SK-N-SH (cell line): ENCODE data around the gene KLK11. TPM values are rescaled to one million over a fixed set of nuclear protein-coding genes. Genes with fewer than 3 reads are reported as not detected.

Source experiments
- CTCF ChIA-PET: fragments of 300-600, 350-600 bp; formaldehyde crosslinking; extraction: SDS; loops from one replicate; lab custom pipeline; 2021; lab: Yijun Ruan, JAX
- POLR2A ChIA-PET: fragments of 350-600 bp; sonication (Branson Sonifier 250); formaldehyde crosslinking; extraction: SDS; loops from one replicate; lab custom pipeline; 2020; ENCODE audit warnings: antibody characterized with exemption, inconsistent platforms; lab: Yijun Ruan, JAX
- DNase-seq: peaks from one replicate; pipeline ENCODE4 v3.0.0; 2012
- H2AFZ ChIP-seq: fragments of 200-600 bp; sonication (generic); 2 replicates; pipeline ENCODE4 v1.8.1; 2016; ENCODE audit warnings: antibody characterized with exemption, mild to moderate bottlenecking, low read depth
- H3F3A ChIP-seq: fragments of 200-600 bp; sonication (generic); replicated peaks from 2 replicates; pipeline ENCODE3; 2016; ENCODE audit warnings: antibody characterized with exemption, mild to moderate bottlenecking; ENCODE audit not compliant: insufficient read depth
- H3K27ac ChIP-seq, 2 experiments: fragments of 200-500 bp in 1 of 2; fragments of 200-600 bp in 1 of 2; sonication (Bioruptor generic) in 1 of 2; sonication (generic), shearing (Covaris generic) in 1 of 2; 2 replicates each; pipeline versions ENCODE4 v1.5.1 to v1.6.1; 2014 to 2016; ENCODE audit warnings: low read depth in 2 of 2, inconsistent platforms in 1 of 2, low read length in 1 of 2, mild to moderate bottlenecking in 1 of 2, mixed read lengths in 1 of 2
- H3K27me3 ChIP-seq: fragments of 200-600 bp; sonication (generic), shearing (Covaris generic); 2 replicates; pipeline ENCODE4 v1.6.1; 2016; ENCODE audit warnings: mixed run types; ENCODE audit not compliant: insufficient read depth
- H3K36me3 ChIP-seq, 2 experiments: fragments of 200-500 bp in 1 of 2; fragments of 200-600 bp in 1 of 2; sonication (Bioruptor generic) in 1 of 2; sonication (generic) in 1 of 2; replicated peaks in 1 of 2; 2 replicates each; pipeline versions ENCODE3 to v1.5.1; 2014 to 2016; ENCODE audit warnings: low read length in 1 of 2, mild to moderate bottlenecking in 1 of 2; ENCODE audit not compliant: insufficient read depth in 2 of 2, control insufficient read depth in 1 of 2
- H3K4me1 ChIP-seq, 2 experiments: fragments of 200-500 bp in 1 of 2; fragments of 200-600 bp in 1 of 2; sonication (Bioruptor generic) in 1 of 2; sonication (generic), shearing (Covaris generic) in 1 of 2; 2 replicates each; pipeline versions ENCODE4 v1.5.1 to v1.6.1; 2014 to 2016; ENCODE audit warnings: low read depth in 1 of 2, low read length in 1 of 2, mixed run types in 1 of 2; ENCODE audit not compliant: insufficient read depth in 2 of 2, control insufficient read depth in 1 of 2
- H3K4me2 ChIP-seq: fragments of 200-600 bp; sonication (generic), shearing (Covaris generic); 2 replicates; pipeline ENCODE4 v1.6.1; 2017; ENCODE audit warnings: mixed run types
- H3K4me3 ChIP-seq, 2 experiments: fragments of 200-500 bp in 1 of 2; fragments of 200-600 bp in 1 of 2; sonication (Bioruptor generic) in 1 of 2; sonication (generic), shearing (Covaris generic) in 1 of 2; 2 replicates each; pipeline versions ENCODE4 v1.5.1 to v1.8.1; 2014 to 2016; ENCODE audit warnings: low read depth in 2 of 2, inconsistent platforms in 1 of 2, low read length in 1 of 2, mild to moderate bottlenecking in 1 of 2, mixed read lengths in 1 of 2, moderate library complexity in 1 of 2
- H3K79me2 ChIP-seq: fragments of 200-600 bp; sonication (generic); 2 replicates; pipeline ENCODE4 v1.8.1; 2017; ENCODE audit warnings: mild to moderate bottlenecking; ENCODE audit not compliant: insufficient read depth
- H3K9ac ChIP-seq: fragments of 200-600 bp; sonication (generic); 2 replicates; pipeline ENCODE4 v1.6.1; 2017; ENCODE audit warnings: mixed run types
- H3K9me2 ChIP-seq: fragments of 200-600 bp; sonication (generic); 2 replicates; pipeline ENCODE4 v1.6.1; 2017; ENCODE audit warnings: mixed run types
- H3K9me3 ChIP-seq: fragments of 200-600 bp; sonication (generic); 2 replicates; pipeline ENCODE4 v1.6.1; 2017; ENCODE audit warnings: mixed run types, mild to moderate bottlenecking, moderate library complexity
- H4K20me1 ChIP-seq: fragments of 200-600 bp; sonication (generic); 2 replicates; pipeline ENCODE4 v1.6.1; 2017; ENCODE audit warnings: mild to moderate bottlenecking, mixed run types; ENCODE audit not compliant: insufficient read depth
- EP300 ChIP-seq, 2 experiments: IDR thresholded peaks; 2 replicates each; pipeline versions ENCODE4 v1.4.0 to v1.6.1; 2012; ENCODE audit warnings: borderline replicate concordance in 1 of 2, low read depth in 1 of 2, low read length in 1 of 2
- FOSL2 ChIP-seq: IDR thresholded peaks from 2 replicates; pipeline ENCODE4 v1.4.0; 2012; ENCODE audit warnings: low read depth, mild to moderate bottlenecking, moderate library complexity, borderline replicate concordance
- GABPA ChIP-seq: IDR thresholded peaks from 2 replicates; pipeline ENCODE4 v1.4.0; 2012; ENCODE audit warnings: low read depth, mild to moderate bottlenecking
- MXI1 ChIP-seq: IDR thresholded peaks from 2 replicates; pipeline ENCODE4 v1.6.1; 2012; ENCODE audit warnings: mild to moderate bottlenecking, low read depth, low read length, improper control_type of control experiment
- NFIC ChIP-seq: IDR thresholded peaks from 2 replicates; pipeline ENCODE4 v1.4.0; 2012; ENCODE audit warnings: borderline replicate concordance
- POLR2AphosphoS5 ChIP-seq: IDR thresholded peaks from 2 replicates; pipeline ENCODE4 v1.6.1; 2012; ENCODE audit warnings: low read depth, low read length
- RAD21 ChIP-seq: IDR thresholded peaks from 2 replicates; pipeline ENCODE4 v1.6.1; 2012; ENCODE audit warnings: mild to moderate bottlenecking, low read length
- RXRA ChIP-seq: IDR thresholded peaks from 2 replicates; pipeline ENCODE4 v1.4.0; 2012; ENCODE audit warnings: low read depth, mild to moderate bottlenecking, borderline replicate concordance
- SIN3A ChIP-seq: IDR thresholded peaks from 2 replicates; pipeline ENCODE4 v1.6.1; 2012; ENCODE audit warnings: low read depth, mild to moderate bottlenecking, low read length, moderate library complexity, borderline replicate concordance
- SMC3 ChIP-seq: IDR thresholded peaks from 2 replicates; pipeline ENCODE4 v1.6.1; 2012; ENCODE audit warnings: low read depth, low read length, improper control_type of control experiment
- TAF1 ChIP-seq: IDR thresholded peaks from 2 replicates; pipeline ENCODE4 v1.6.1; 2012; ENCODE audit warnings: low read depth, mild to moderate bottlenecking, low read length, moderate library complexity, borderline replicate concordance
- TCF12 ChIP-seq: IDR thresholded peaks from 2 replicates; pipeline ENCODE4 v1.4.0; 2012
- YY1 ChIP-seq: IDR thresholded peaks from 2 replicates; pipeline ENCODE4 v1.4.0; 2012; ENCODE audit warnings: low read depth, mild to moderate bottlenecking
- WGBS: methylation state at CpG from one replicate; pipeline ENCODE4 v1.1.6; 2017; ENCODE audit warnings: low lambda C conversion rate; 5-methylcytosine and 5-hydroxymethylcytosine counted together
- polyA plus RNA-seq, 3 experiments: library from polyadenylated mRNA; depleted of rRNA; stranded (reverse); fragments of >200 nt; gene quantifications; 2 replicates each; pipeline ENCODE4 v1.2.3, GENCODE V29; 2012
- TF ChIP-seq, protein P1 (sequence below): IDR thresholded peaks from 2 replicates; pipeline ENCODE4 v1.4.0; 2012; ENCODE audit warnings: low read depth, borderline replicate concordance
- TF ChIP-seq, protein P2 (sequence below): fragments of 150-350 bp; IDR thresholded peaks from 2 replicates; pipeline ENCODE4 v1.6.1; 2016; ENCODE audit warnings: mild to moderate bottlenecking, low read depth, low read length
- TF ChIP-seq, protein P3 (sequence below): IDR thresholded peaks from 2 replicates; pipeline ENCODE4 v1.6.1; 2012; ENCODE audit warnings: mild to moderate bottlenecking, low read depth, low read length, moderate library complexity

The KLK11 gene
- polyA plus RNA-seq, 1 of the 3 experiments (the other 2 are of a cell fraction) = not detected

- ChIA-PET POLR2A (no interaction called here), CTCF (interaction anchor here (1.2 kb wide), 1 partner anchor 15 kb away, joined by 4 read pairs; no protein-coding TSS in a partner anchor)
- Histone ChIP-seq H3K9me2 (no peaks in the 10 kb centered on the region), H4K20me1 (no peaks in the 10 kb centered on the region), H3K4me2 (no peak overlapping the region), H3K4me3 (no peak overlapping the region), H3K79me2 (no peaks in the 10 kb centered on the region), H3K27ac (no peak overlapping the region), H3K4me1 (no peaks in the 10 kb centered on the region), H3K27me3 (peaks cover 21% of the 10 kb centered on the region; the same call in 1 of the 2 replicates), H3K9ac (no peak overlapping the region), H2AFZ (0 out of 2 replicates have a peak overlapping the region, but pooled peaks have one; percentile 9), H3K36me3 (no peaks in the 10 kb centered on the region), H3K9me3 (no peaks in the 10 kb centered on the region), H3F3A (no peaks in the 10 kb centered on the region)
- 11% methylated on average over 9 of the region's 9 CpGs for WGBS
- no peak for DNase-seq
- TF ChIP-seq GABPA (no peak), TAF1 (no peak), MXI1 (no peak), RXRA (no peak), SIN3A (no peak), SMC3 (no peak), NFIC (no peak), POLR2AphosphoS5 (no peak), EP300 (IDR thresholded peaks at IDR 0.05; ENCODE audit: borderline replicate concordance in 1 of 2, low read depth in 1 of 2, low read length in 1 of 2) (no peak), FOSL2 (no peak), RAD21 (no peak), TCF12 (no peak), YY1 (no peak)
- TF ChIP-seq, protein P1, sequence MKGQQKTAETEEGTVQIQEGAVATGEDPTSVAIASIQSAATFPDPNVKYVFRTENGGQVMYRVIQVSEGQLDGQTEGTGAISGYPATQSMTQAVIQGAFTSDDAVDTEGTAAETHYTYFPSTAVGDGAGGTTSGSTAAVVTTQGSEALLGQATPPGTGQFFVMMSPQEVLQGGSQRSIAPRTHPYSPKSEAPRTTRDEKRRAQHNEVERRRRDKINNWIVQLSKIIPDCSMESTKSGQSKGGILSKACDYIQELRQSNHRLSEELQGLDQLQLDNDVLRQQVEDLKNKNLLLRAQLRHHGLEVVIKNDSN = no peak
- TF ChIP-seq, protein P2, sequence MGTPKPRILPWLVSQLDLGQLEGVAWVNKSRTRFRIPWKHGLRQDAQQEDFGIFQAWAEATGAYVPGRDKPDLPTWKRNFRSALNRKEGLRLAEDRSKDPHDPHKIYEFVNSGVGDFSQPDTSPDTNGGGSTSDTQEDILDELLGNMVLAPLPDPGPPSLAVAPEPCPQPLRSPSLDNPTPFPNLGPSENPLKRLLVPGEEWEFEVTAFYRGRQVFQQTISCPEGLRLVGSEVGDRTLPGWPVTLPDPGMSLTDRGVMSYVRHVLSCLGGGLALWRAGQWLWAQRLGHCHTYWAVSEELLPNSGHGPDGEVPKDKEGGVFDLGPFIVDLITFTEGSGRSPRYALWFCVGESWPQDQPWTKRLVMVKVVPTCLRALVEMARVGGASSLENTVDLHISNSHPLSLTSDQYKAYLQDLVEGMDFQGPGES = no peak
- TF ChIP-seq, protein P3, sequence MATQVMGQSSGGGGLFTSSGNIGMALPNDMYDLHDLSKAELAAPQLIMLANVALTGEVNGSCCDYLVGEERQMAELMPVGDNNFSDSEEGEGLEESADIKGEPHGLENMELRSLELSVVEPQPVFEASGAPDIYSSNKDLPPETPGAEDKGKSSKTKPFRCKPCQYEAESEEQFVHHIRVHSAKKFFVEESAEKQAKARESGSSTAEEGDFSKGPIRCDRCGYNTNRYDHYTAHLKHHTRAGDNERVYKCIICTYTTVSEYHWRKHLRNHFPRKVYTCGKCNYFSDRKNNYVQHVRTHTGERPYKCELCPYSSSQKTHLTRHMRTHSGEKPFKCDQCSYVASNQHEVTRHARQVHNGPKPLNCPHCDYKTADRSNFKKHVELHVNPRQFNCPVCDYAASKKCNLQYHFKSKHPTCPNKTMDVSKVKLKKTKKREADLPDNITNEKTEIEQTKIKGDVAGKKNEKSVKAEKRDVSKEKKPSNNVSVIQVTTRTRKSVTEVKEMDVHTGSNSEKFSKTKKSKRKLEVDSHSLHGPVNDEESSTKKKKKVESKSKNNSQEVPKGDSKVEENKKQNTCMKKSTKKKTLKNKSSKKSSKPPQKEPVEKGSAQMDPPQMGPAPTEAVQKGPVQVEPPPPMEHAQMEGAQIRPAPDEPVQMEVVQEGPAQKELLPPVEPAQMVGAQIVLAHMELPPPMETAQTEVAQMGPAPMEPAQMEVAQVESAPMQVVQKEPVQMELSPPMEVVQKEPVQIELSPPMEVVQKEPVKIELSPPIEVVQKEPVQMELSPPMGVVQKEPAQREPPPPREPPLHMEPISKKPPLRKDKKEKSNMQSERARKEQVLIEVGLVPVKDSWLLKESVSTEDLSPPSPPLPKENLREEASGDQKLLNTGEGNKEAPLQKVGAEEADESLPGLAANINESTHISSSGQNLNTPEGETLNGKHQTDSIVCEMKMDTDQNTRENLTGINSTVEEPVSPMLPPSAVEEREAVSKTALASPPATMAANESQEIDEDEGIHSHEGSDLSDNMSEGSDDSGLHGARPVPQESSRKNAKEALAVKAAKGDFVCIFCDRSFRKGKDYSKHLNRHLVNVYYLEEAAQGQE = no peak
Measured at GRCh38 chr19:51036519-51036918, 10.1 kb upstream of the KLK11 start.
